ENCODE measurements around the gene DECR2. TPM values are rescaled to one million over a fixed set of nuclear protein-coding genes. Genes with fewer than 3 reads are reported as not detected.

DECR2 gene
- total RNA-seq, 4 donors from 2014 or later = 17.0 to 23.3 (median 18.8) TPM

DNA sequence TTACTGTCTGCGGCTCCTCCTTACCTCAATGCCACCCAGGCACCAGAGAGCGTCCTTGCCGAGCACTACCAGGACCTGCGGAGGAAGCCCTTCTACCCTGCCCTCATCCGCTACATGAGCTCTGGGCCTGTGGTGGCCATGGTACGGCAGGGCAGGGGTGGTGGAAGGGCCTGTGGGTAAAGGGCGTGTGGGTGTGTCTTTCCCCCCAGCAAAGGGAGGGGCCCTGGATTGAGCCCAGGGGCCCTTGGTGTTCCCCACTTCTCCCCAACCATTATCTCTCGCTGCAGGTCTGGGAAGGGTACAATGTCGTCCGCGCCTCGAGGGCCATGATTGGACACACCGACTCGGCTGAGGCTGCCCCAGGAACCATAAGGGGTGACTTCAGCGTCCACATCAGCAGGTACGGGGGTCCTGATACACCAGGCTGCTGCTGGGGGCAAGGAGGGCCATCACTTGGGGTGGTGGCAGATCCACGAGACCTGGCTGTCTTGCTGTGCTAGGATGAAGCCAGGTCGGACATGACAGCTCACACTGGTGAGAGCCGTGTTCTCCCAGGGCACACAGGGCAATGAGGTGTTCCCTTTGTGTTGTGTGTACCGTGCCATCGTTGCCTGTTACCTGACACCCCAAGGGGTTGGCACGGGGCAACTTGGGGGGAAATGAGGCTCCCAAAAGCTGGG lies 2.2 kb upstream of the DECR2 start:
- TF ChIP-seq POLR2A (IDR thresholded peaks at IDR 0.05) = no peak
- TF ChIP-seq, protein P1, sequence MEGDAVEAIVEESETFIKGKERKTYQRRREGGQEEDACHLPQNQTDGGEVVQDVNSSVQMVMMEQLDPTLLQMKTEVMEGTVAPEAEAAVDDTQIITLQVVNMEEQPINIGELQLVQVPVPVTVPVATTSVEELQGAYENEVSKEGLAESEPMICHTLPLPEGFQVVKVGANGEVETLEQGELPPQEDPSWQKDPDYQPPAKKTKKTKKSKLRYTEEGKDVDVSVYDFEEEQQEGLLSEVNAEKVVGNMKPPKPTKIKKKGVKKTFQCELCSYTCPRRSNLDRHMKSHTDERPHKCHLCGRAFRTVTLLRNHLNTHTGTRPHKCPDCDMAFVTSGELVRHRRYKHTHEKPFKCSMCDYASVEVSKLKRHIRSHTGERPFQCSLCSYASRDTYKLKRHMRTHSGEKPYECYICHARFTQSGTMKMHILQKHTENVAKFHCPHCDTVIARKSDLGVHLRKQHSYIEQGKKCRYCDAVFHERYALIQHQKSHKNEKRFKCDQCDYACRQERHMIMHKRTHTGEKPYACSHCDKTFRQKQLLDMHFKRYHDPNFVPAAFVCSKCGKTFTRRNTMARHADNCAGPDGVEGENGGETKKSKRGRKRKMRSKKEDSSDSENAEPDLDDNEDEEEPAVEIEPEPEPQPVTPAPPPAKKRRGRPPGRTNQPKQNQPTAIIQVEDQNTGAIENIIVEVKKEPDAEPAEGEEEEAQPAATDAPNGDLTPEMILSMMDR (IDR thresholded peaks at IDR 0.05 in 4 of 5, conservative IDR thresholded peaks at IDR 0.05 in 1 of 5) = no peak
- DNase-seq (no peak), ATAC-seq (no peak)
- no peaks in the 10 kb centered on the region for H3K27me3 ChIP-seq
- H3K9me3 ChIP-seq = no peaks in the 10 kb centered on the region
- H3K4me3 ChIP-seq = no peak overlapping the region
- intact Hi-C loops (cut with DNase I; ENCODE audit: low total_unique reads) = loop anchor here (5.0 kb wide), 1 partner anchor 78 kb away; no protein-coding TSS in a partner anchor
- no peak overlapping the region for H3K27ac ChIP-seq
- in situ Hi-C loops (cut with MboI; ENCODE audit: low sequenced_read_pairs in 4 of 4) = no loop called here
- peaks cover 16 to 18% of the 10 kb centered on the region in 2 donors for H3K4me1 ChIP-seq
- H3K36me3 ChIP-seq = no peaks in the 10 kb centered on the region

DNA sequence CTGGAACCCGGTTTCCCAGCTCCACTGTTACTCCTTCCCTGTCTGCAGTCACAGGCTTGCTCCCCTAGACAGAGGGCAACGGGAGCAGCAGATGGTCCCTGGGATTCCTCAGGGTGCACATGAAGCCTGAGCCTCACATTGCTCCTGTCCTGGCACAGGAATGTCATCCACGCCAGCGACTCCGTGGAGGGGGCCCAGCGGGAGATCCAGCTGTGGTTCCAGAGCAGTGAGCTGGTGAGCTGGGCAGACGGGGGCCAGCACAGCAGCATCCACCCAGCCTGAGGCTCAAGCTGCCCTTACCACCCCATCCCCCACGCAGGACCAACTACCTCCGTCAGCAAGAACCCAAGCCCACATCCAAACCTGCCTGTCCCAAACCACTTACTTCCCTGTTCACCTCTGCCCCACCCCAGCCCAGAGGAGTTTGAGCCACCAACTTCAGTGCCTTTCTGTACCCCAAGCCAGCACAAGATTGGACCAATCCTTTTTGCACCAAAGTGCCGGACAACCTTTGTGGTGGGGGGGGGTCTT lies 1.6 kb upstream of the DECR2 start:
- Histone ChIP-seq H3K4me3 (no peak overlapping the region), H3K36me3 (no peaks in the 10 kb centered on the region), H3K9me3 (no peaks in the 10 kb centered on the region), H3K4me1 (peaks cover 16 to 18% of the 10 kb centered on the region in 2 donors), H3K27ac (peak overlapping the region in 3 of 4 donors; percentile 88 to 98 (median 97)), H3K27me3 (no peaks in the 10 kb centered on the region)
- ATAC-seq = no peak
- no peak for DNase-seq
- intact Hi-C loops (cut with DNase I; ENCODE audit: low total_unique reads) = loop anchor here (5.0 kb wide), 1 partner anchor 77 kb away; no protein-coding TSS in a partner anchor
- in situ Hi-C loops (cut with MboI; ENCODE audit: low sequenced_read_pairs in 4 of 4) = no loop called here
- TF ChIP-seq, protein P1 (IDR thresholded peaks at IDR 0.05 in 4 of 5, conservative IDR thresholded peaks at IDR 0.05 in 1 of 5) = no peak
- TF ChIP-seq POLR2A (IDR thresholded peaks at IDR 0.05) = no peak

DNA sequence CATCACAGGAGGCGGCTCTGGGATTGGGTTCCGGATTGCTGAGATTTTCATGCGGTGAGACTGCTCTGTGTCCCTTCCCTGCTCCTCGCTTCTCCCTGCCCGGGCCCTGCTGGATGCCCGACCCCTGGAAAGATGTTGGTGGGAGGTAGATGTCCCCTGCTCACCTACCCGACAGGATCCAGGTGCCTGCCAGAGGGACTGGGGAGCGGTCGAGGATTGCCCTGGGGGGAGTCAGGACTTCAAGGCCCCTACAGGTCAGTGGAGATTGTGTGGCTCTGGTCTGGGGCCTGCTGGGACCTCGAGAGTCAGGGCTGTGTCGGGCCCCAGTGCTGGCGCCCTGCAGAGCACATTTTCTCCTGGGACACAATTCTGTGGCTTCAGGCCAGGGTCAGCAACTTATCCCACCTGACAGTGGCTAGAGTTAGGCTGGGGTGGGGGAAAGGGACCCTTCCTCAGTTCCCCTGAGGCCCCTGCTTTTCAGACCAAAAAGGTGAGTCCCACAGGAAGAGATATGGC lies 3.3 kb downstream of the DECR2 start:
- no peak for ATAC-seq
- no peak overlapping the region for H3K4me3 ChIP-seq
- TF ChIP-seq, protein P1 (IDR thresholded peaks at IDR 0.05 in 4 of 5, conservative IDR thresholded peaks at IDR 0.05 in 1 of 5) = no peak
- TF ChIP-seq POLR2A (IDR thresholded peaks at IDR 0.05) = no peak
- in situ Hi-C loops (cut with MboI; ENCODE audit: low sequenced_read_pairs in 4 of 4) (no loop called here), intact Hi-C loops (cut with DNase I; ENCODE audit: low total_unique reads) (loop anchor here (5.0 kb wide), 1 partner anchor 72 kb away; no protein-coding TSS in a partner anchor)
- H3K4me1 ChIP-seq = peaks cover 7 to 11% of the 10 kb centered on the region in 2 donors
- no peaks in the 10 kb centered on the region for H3K9me3 ChIP-seq
- no peak overlapping the region for H3K27ac ChIP-seq
- no peaks in the 10 kb centered on the region for H3K36me3 ChIP-seq
- DNase-seq = no peak
- H3K27me3 ChIP-seq = no peaks in the 10 kb centered on the region

DNA sequence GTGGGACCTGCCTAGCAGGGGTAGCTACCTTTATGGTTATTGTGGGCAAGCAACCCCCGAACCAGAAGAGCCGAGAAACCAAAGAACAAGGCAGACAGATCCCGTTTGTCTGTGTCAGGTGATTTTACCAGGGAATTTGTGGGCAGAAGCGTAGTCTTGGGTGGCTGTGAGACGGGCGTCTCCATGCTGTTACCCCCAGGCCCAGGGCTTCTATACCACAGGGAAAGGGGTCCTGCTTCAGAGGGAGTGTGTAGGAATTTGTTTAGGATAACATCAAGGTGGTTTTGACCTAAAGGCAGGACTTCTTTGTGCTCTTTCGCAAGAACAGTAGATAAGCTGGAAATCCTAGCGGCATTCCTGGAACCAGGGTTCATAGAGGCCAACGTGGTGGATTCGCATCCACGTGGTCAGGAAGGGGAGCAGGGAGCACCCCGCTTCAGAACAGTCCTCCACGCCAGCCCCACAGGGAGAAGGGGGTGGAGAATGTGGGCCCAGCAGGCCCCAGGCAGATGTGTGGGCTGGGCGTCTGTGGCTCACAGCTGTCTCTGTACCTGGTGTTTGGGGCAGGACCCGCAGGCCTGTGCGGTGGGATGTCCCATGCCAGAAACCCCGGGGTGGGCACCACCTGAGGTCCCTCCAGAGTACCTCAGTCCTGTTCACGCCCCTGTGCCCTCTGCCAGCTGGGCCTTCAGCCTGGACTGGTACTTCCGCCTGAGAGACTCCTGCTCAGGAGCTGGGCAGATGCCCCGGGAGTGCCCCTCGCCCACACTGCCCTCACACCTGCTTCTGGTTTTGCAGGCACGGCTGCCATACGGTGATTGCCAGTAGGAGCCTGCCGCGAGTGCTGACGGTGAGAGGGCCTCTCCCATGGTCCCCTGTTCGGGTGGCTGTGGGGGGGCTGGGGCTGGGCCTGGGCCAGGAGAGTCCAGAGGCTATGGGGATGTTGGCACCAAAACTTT lies 4.1 kb downstream of the DECR2 start:
- ATAC-seq (no peak), DNase-seq (no peak)
- peaks cover 1 to 7% of the 10 kb centered on the region in 2 donors for H3K4me1 ChIP-seq
- no peaks in the 10 kb centered on the region for H3K27me3 ChIP-seq
- no peaks in the 10 kb centered on the region for H3K9me3 ChIP-seq
- TF ChIP-seq, protein P1 (IDR thresholded peaks at IDR 0.05 in 4 of 5, conservative IDR thresholded peaks at IDR 0.05 in 1 of 5) = no peak
- no peak for TF ChIP-seq POLR2A (IDR thresholded peaks at IDR 0.05)
- intact Hi-C loops (cut with DNase I; ENCODE audit: low total_unique reads) = no loop called here
- no peak overlapping the region for H3K4me3 ChIP-seq
- in situ Hi-C loops (cut with MboI; ENCODE audit: low sequenced_read_pairs in 4 of 4) = no loop called here
- no peaks in the 10 kb centered on the region for H3K36me3 ChIP-seq
- H3K27ac ChIP-seq = no peak overlapping the region

Measured in gastrocnemius medialis (tissue), 4 donors.